Activated CD4-positive, alpha-beta T cell treated with anti-CD3 and anti-CD28 coated beads, Interleukin-2, Interleukin-6, amounts not matched to agents 100 ng/mL and 50 ng/mL, durations not matched to agents 16 hours and 8 hours (primary cell): Measurements from ENCODE around the gene FBLN2.

ENCODE experiments used
- DNase-seq: peaks from one replicate; pipeline ENCODE4 v3.0.0-alpha.2; 2020

Gene FBLN2

GRCh38 chr3:13533885-13534301 lies 15.0 kb upstream of the FBLN2 start:
- DNase-seq: no peak

GRCh38 chr3:13535526-13535875 lies 13.4 kb upstream of the FBLN2 start:
- no peak for DNase-seq

- no peak for DNase-seq
Measured at GRCh38 chr3:13535905-13536304, 13.0 kb upstream of the FBLN2 start.

- DNase-seq: no peak
Measured at GRCh38 chr3:13536432-13536831, 12.5 kb upstream of the FBLN2 start.

- DNase-seq: no peak
Measured at GRCh38 chr3:13536832-13537231, 12.1 kb upstream of the FBLN2 start.

GRCh38 chr3:13537244-13537908 lies 11.5 kb upstream of the FBLN2 start:
- no peak for DNase-seq

DNA sequence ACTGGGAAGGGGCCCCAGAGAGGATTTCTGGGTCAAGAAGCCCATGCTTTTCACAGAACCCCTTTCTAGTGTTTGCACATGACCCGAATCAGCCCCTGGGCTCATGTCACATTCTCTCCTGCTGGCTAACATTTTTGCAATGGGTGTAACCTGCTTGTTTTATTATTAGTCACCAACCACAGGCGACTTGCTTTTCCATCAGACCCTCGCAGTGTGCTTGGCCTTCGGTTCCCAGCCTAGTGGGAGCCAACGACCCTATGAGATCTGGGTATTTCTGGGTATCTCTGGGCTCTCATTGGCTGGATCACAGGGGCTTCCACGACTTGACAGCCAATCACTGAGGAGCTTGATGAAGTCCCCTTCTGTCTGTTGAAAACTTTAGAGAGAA lies 11.0 kb upstream of the FBLN2 start:
- DNase-seq: no peak

- DNase-seq: no peak
Measured at GRCh38 chr3:13538520-13539291, 10.2 kb upstream of the FBLN2 start.

DNA sequence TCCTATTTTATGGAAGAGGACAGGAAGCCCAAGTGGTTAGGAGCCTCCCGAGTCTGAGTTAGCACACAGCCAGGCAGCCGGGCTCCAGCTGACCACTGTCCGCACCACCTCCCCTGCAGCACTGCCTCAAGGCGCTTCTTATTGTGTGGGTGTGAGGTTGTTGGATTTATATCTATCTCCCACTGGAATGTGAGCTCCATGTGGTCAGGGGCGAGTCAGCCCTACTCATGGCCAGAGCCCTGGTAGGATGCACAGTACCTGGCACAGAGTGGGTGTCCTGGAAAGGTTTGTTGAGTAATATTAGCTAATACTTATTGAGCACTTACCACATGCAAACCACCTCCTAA lies 9.7 kb upstream of the FBLN2 start:
- DNase-seq: no peak

GRCh38 chr3:13539671-13540070 lies 9.3 kb upstream of the FBLN2 start:
- no peak for DNase-seq

DNA sequence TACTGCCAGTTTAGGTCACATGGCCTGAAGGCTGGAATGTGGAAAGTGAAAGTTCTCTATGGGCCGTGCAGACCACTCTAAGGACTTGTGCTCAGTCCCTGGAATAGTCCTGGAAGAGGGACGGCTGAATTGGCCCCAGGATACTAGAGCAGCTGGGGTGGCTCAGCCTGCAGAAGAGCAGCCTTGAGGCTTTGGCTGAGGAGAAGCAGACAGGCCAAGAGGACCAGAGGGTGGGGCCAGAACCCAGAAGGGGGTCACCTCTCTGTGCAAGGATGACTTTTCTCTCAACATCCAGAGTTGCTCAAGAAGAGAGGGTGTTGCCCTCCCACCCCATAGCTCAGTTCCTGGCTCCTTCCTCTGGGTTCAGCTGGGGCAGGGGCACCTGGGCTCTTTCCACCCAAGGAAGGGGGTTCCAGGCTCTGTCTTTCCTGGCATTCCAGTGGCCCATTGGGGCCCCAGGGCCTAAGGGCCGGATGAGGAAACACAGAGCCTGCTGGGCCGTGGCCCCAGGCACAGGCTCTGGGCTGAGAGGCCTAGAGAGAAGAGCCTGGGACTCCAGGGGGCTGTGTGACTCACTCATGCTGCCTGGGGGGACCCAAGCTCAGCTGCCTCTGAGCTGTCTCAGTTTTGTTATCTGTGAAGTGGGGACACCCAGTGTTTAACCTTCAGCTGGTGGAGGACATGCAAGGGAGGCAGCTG lies 8.5 kb upstream of the FBLN2 start:
- DNase-seq: no peak

GRCh38 chr3:13541691-13542090 lies 7.2 kb upstream of the FBLN2 start:
- no peak for DNase-seq

- no peak for DNase-seq
Measured at GRCh38 chr3:13542142-13542541, 6.8 kb upstream of the FBLN2 start.

- no peak for DNase-seq
Measured at GRCh38 chr3:13543253-13543652, 5.7 kb upstream of the FBLN2 start.

GRCh38 chr3:13544293-13544831 lies 4.6 kb upstream of the FBLN2 start:
- DNase-seq: peak; percentile 72

- DNase-seq: no peak
Measured at GRCh38 chr3:13544951-13545651, 3.8 kb upstream of the FBLN2 start.

GRCh38 chr3:13545952-13546454 lies 2.9 kb upstream of the FBLN2 start:
- DNase-seq: no peak

DNA sequence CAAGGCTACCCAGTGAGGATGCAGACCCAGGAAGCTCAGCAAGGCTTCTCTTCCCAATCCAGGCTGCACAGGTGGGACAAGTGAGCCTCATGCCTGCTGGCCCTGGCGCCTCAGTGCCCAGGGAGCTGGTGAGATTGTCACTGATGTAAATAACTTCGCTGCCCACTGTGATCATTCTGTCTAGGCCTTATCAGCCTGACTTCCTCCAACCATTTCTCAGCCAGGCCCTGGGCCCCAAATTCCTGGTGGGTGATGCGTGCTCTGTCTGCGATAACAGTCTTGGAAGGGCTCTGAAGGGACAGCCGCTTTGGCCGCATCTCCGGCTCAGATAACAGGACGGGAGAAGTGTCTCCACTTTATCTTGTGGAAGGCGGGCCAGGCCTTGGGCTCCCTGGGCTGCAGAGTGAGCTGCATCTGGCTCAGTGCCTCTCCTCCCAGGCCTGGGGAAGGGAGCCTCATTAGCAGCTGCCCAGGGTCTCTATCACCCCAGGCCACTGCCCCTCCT lies 2.2 kb upstream of the FBLN2 start:
- DNase-seq: no peak

GRCh38 chr3:13547591-13548371 lies 1.1 kb upstream of the FBLN2 start:
- no peak for DNase-seq

DNA sequence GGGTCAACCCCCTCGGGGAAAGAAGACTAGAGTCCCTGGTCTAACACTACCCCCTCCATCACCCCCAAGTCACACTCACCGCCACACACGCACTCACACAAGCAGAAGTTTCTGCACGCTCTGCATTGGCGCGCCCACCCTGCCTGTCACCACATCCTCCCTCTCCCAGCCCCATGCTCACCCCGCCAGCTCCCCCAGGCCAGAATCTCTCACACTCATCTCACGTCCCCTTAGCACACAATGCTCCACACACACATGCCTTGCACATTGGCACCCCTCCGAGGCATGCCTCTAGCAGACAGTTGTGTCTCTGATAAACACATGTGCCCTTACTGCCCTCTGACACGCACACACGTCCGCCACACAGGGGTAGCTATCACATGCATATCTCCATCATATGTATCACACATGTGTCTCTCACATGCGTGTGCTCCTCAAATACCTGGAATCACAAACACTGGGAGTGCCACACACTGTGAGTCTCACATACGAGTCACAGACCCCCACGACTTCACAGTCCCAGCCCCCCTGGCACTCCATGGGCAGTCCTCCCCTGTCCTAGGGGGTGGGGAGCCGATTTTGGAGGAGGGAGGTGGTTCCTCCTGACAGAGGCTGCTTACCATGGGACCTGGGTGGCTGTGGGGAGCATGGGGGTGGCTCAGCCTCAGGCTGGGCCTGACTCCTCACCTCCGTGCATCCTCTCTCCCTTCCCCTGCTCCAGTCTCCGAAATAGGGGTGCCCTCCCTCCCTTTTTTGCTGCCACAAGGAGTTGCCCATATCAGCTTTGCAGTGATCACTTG lies 898 bp downstream of the FBLN2 start:
- no peak for DNase-seq

- no peak for DNase-seq
Measured at GRCh38 chr3:13550423-13550690, 1.4 kb downstream of the FBLN2 start.
